SKM-1 (cell line): ENCODE results near the gene PIGH.

Source experiments
- DNase-seq: peaks from one replicate; lab custom pipeline; 2025; ENCODE audit not compliant: unreplicated experiment; lab: John Stamatoyannopoulos, UW

PIGH gene

DNA sequence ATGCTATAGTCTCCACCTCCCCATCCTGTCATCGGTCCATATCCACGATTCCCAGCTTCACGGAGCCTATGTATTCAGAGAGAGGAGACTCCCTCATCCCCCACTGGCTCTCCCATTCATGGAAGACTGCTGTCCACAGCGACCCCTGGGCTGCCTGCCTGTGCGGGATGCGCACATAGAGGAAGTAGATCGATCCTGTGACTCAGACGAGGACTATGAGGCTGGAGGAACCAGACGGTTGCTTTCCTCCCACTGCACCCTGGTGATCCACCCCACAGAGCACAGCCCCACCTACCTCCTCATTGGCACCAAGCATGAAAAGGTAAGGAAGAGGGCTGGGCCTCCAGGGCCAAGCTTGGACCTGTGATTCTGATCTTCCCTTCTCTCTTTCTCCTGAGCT is 24.4 kb downstream of the PIGH start:
- DNase-seq, result no peak

DNA sequence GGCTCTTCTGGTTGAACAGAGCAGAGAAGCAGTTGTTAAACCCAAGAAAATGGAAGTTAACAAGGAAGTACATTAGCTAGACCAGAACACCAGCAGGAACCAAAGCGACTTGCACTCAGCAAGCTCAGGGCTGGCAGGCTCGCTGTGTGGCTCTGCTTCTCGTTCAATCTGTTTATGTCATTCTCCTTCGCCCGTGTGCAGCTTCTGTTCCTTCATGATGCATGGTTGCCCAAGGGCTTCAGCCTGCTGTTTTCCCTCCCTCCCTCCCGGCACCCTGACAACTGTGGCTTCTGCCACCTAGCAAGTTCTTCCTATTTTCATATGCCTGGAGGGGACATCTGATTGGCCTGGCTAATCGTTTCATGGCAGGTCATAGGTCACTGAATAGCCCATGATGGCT is 25.3 kb downstream of the PIGH start:
- no peak for DNase-seq

DNA sequence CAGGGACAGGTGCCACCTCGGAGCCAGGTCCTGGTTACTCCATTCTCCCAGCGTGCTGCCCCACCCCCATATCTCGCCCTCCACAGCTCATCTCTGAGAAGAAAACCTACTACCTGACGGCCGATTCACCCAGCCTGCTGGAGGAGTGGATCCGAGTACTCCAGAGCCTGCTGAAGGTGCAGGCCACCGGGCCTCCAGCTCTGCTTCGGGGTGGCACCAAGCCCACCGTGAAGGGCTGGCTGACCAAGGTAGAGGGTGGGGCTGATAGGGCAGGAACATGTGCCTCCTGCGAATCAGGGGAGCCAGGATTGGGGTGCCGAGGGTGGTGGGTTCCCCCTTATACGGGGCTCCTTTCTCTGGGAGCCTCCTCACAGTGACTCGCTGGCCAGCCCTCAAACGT is 25.9 kb downstream of the PIGH start:
- no peak for DNase-seq

DNA sequence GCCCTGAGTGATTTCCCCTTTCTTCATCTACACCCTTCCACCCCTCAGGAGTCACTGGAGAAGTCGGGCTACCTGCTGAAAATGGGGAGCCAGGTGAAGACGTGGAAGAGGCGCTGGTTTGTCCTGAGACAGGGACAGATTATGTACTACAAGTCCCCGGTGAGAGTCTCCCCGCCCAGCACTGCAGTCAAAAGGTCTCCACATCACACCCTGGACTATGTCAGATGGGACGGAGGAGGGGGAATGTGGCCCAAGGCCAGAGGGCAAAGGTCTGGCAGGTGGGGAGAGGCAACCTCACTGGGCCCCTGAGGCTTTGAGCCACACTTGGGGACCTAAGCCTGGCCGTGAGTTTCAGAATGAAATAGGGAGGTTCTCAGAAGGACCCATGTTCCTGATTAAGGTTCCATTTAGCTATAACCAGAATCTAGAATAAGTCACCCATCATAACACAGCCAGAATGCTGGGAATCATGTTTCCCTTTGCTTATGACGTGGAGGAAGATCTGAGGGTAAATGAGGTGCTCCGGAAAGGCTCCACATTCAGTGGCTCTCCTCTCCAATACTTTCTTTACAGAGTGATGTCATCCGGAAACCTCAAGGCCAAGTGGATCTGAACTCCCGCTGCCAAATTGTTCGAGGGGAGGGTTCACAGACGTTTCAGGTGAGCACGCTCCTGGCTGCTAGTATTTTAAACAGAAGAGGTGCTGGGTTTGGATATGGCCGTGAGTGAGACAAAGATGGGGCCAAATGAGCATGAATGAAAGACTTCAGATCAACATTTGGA is 26.6 kb downstream of the PIGH start:
- DNase-seq, result no peak

DNA sequence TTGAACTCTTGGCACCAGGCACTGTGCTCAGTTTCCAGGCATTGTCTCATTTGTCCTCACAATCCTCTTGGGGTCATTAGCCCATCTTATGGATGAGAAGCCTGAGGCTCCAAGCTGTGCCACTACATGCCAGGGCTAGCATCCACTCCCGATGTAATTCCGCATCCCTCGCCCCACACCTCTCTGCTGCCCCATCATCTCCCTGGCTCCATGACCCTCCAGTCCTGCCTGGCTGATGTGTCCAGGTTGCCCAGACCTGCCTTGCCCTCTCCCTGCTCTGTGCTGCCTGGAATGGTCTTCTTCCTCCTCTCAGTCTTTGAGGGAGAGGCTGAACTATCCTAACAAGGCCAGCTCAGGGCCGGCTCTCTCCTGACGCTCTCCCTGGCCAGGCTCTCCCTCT is 27.5 kb downstream of the PIGH start:
- no peak for DNase-seq

DNA sequence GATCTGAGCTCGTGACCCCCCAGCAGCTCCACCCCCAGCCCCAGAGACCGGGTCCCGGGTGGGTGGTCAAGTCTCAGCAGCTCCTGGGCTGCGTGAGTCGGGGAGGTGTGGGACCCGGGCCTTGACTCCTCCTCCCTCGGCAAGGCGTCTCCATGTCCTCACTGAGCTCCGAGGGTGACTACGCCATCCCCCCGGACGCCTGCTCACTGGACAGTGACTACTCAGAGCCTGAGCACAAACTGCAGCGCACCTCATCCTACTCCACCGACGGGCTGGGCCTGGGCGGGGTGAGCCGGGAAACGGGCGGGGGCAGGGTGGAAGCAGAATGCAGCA is 28.1 kb downstream of the PIGH start:
- DNase-seq, result no peak

DNA sequence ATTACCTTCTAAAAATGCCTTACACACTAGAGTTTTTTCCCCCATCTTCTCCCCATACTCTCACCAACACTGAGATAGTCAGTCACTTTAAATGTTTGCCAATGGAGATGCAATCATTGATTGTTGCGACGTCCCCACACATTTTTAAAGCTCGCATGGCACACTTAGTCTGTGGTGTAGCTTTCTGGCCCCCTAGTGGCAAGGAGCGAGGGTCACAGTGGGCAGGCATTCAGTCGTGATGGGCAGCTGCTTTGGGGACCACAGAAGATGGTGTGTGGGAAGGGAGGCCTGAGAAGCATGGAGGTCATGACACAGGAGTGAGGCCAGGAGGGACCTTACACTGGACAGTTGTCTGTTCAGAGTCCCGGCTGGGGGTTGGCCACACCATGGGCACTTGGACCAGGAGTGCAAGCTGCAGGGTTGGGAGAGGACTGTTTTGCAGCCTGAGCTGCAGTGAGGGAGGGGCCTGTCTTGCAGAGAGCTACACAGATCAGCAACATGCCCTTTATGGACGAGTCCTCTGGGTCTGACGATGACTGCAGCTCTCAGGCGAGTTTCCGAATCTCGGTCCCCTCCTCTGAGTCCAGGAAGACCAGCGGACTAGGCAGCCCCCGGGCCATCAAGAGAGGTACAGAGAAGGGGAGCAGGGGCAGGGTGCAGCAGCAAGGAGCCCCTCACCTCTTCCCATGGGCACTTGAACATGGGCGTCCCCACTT is 28.6 kb downstream of the PIGH start:
- no peak for DNase-seq

DNA sequence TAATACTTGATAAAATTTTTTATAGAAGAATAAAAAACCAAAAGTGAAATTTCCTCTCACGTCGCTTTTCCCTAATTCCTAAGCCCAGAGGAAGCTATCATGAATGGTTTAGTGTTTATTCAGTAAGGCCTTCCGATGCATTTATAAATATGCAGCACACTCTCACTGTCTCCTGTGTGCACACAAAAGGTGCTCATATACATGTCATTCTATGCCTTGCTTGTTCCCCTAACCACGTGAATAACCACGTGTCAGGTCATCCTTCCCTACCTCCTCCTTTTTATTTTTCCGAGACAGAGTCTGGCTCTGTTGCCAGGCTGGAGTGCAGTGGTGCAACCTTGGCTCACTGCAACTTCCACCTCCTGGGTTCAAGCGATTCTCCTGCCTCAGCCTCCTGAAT is 29.6 kb downstream of the PIGH start:
- DNase-seq, result no peak

DNA sequence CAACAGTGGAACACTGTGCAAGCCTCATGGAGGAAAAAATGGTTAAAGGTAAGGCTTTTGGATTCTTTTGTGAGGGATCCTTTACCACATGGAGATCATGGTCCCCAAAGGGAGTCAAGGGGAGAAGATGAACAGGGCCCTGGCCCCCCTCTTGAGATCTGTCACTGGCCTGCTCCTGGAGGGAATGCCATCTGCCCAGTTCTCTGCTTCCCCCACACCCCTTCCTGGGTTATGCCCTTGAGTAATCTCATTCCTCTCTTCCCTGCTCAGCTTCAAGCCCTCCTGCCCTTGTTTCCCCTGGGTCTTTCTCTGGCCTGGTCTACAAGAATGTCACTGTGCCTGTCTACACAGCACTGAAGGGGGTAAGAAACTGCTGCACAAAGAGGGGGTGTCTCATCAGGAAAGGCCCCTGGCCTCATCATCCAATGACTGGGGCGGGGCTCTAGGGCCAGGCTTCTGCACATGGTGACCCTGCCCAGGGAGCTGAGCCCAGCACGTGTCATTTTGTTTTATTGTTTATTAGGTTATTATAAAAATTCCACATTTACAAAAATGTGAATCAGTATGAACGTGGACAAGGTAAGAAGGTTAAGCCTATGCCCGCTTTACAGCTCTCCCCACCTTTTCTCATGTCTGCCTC is 30.3 kb downstream of the PIGH start:
- no peak for DNase-seq

DNA sequence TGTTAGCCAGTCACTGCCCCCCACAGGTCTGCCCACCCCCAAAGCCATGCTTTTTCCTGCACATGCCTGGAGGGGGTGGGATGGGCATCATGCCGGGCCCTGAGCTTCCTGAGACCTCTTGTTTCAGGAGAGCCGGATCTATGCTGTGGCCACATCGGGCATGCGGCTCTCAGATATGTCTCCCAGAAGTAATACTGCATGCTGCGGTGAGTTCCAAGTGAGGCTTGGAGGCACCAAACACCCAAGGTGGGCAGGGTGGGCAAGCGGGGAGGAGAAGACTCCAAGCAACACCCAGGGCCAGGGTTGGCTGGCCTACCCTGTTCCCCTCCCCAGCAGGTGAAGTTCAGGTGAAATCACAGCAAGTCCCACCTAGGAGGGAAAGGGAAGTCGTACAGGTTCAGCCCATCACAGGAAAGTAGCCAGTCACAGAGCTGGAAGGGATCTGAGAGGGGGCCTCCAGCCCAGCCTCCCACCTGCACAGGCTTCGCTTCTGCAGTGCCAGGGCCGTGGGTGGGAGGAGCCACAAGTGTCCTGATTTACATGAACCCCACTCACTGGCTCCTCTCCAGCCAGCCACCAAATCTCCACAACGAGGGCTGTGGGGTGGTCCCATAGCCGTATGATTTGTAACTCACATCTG is 30.9 kb downstream of the PIGH start:
- DNase-seq, result no peak

DNA sequence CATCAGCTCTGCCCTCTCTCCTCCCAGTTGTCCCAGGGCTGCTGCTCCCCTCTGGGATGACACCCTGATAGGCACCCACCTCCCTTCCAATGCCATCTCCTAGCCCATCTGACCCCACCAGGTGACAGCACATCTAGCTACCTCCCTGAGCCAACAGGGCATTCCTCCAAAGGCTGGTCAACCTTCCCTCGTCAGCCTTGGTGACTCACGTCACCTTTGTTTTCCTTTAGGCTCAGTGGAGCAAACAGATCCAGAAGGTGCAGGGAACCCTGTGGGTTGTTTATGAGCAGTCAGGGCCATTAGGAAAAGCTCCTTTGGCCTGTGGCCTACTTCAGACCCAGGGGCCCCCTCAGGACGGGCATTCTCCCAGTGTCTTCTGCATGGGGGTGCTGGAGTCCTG is 32.4 kb downstream of the PIGH start:
- DNase-seq, result no peak

DNA sequence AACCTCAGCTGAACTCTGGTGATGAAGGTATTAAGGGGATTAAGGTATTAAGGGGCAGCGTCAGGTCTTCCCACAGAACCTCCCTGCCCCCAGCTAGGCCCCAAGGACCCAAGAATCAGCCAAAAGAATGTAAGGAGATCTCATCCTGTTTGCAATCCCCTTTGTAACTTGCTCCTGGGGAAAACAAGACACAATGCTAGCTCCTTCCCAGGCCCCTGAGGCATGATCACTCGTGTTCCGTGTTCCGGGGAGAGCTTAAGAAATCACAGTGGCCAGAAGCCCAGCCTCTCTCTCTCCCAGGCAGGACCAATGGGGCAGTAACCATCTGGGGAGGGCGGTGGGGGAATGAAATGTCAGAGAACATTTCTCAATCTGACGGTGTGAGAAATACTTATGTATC is 33.2 kb downstream of the PIGH start:
- no peak for DNase-seq

DNA sequence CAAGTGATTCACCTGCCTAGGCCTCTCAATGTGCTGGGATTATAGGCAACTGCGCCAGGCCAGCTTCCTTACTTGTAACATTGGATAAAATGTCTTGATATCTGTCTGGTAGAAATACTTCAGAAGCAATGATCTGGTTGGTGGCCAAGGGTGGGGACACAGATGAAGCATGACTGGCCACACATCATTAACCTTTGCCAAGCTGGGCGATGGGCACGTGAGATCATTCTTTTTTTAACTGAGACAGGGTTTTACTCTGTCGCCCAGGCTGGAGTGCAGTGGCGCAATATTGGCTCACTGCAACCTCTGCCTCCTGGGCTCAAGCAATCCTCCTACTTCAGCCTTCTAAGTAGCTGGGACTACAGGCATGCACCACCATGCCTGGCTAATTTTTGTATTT is 35.8 kb downstream of the PIGH start:
- no peak for DNase-seq

DNA sequence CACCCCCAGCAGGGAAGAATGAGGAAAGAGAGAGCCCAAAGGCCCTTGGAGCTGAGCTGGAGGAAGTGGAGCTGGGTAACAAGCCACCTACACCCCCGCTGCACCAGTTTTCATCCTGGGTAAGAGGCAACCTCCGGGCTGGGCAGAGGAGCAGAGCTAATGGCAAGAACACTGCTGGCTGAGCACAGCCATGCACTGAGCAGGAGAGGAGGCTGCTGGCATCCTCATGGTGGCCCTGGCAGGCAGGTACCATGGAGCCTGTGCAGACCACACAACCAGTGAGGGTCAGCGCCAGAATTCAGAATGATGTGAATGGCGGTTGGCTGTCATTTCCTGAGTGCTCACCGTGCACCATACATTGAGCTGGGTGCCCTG is 37.3 kb downstream of the PIGH start:
- DNase-seq, result no peak

DNA sequence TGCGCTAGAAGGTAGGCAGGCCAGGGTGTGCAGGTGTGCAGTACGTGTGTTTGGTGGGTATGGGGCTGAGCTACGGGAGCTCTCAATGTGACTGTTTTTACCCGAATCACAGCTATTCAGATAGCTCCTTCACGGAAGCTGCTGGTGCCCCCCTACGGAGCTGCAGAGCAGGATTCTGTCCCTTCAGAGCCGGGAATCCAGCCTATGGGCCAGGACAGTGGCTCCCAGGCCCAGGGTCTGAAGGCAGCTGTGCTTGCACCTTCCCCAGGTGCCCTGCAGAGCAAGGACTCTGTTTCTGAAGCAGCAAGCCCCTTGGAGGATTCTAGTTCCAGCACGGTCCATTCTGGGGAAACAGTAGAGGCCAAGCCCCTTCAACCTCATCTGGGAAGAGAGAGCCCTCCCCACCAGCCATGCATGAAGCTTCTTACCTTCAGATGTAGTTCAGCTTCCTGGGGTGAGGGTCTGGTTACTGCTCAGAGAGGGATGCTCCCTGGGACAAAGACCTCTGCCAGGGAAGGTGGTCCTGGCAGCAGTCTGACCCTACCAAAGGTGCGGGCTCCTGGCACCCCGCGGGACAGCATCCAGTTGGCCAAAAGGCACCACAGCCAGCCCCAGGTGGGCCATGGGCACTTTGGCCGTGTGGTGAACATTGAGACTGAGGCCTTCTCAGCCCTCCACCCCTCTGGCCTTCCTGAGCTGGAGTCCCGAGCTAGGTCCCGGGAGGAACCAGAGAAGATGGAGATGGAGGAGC is 37.9 kb downstream of the PIGH start:
- no peak for DNase-seq

DNA sequence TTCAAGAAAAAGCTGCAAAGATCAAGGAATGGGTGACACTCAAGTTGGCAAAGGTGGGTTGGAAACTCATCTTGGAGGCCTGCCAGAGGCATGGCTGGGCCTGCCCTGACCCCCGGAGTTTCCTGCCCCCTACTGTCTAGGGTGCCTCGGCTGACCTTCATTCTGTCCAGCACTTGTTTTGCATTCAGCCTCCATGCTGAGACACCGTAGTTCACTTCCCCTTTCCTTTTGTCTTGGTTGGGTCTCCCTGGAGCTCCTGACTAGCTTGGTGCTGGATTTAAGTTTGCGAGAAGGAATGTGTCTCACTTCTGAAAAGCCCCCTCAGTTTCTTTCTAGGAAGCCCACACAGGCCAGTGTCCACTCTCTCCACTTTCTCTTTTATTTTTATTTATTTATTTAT is 40.4 kb downstream of the PIGH start:
- peak; percentile 3 for DNase-seq

DNA sequence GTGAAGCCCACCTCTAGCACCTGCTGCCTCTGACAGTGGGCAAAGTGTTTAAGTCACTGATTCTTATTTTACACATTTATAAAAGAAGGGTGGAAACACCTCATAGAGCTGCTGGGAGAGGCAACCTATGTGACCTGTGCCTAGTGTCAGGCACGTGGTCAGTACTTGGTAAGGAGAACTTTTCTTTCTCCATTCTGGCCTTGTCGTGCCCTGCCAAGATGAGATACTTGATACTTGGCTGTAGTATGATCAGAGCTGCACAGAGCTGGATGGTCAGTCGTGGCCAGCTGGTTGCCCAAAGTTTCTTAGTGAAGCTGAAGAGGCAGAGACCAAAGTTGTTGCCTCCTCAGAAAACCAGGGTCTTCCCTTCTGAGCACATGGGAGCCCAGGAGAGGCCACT is 42.4 kb downstream of the PIGH start:
- DNase-seq, result no peak

DNA sequence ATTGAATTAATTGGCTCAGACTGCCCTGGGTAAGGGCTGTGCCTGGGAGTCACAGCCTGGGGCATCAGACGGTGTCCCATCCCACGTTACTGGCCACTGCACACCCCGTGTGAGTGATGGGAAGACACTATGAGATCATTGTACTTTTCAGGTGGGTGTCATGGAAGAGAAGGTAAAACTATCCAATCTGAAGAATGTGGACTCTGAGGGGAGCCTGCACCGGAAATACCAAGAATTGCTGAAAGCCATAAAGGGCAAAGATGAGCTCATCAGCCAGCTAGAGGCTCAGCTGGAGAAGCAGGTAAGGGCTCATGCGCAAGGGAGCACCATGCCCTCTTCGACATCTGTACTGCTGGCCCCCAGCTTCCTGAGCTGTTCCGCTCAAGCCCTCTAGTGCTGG is 43.0 kb downstream of the PIGH start:
- DNase-seq, result no peak

DNA sequence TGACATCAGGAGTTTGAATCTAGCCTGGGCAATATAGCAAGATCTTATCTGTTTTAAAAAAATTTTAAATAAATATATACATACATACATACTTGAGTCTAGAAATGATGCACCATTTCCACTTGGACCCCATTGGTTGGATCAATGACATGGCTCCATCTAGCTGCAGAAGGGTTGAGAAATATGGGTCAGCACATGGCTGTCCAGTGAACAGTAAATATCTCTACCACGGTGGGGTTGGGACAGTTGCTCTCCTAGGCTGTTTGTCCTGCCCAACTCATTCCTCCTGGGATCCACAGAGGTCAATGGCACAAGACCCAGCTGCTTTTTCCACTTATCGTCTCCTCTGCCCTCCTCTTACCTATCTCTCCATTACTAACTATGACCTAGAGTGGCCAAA is 43.4 kb downstream of the PIGH start:
- DNase-seq, result no peak

DNA sequence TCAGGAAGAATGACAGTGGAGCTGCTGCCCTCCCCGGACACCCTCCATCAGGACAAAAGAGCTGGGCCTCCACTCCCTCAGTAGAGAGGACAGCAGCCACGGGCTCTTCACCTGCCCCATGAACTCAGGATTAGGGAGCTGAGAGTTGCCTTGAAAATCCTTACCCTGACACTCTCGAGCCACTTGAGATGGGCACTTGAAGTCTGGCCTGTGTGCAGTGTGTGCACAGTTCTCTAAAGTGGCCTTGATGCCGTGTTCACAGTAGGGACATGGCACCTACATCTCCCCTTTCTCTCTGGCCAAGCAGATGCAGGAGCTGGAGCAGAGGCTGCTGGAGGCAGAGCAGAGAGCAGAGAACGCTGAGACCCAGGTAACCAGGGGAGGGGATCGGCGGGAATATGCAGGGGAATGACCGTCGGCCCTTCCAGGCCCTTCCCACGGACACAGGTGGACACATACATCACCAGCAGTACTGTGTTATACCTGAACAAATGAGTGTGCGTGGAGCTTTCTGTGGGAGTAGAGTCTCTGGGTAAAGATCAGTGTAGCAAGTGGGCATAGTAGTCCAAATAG is 44.5 kb downstream of the PIGH start:
- no peak for DNase-seq

DNA sequence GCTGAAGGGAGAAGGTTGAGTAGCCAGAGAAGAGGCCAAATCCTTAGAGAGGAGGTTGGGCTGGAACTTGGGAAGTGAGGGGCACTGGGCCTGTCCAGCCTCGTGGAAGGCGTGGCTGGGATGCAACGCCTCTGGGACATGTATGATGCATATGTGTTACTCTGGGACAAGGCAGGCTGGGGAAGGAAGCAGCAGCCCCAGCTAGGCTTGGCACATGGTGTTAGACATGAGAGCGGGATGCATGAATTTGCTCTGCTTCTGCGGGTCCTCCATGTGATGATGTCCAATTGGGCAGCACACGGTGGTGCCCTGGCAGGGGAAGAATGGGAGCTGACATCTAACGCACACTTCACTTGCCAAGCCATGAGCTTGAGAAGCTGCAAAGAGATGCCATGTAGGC is 45.7 kb downstream of the PIGH start:
- DNase-seq, result no peak
